Left cardiac atrium (tissue), 4 donors: ENCODE results near the gene ACY1. TPM values are rescaled to one million over a fixed set of nuclear protein-coding genes. Genes with fewer than 3 reads are reported as not detected.
A peak's percentile ranks its signal among the peaks of the same experiment; 100 is the strongest.

Source experiments
- ATAC-seq, 2 donors: fragments of 200-7000 bp; cut with Tn5 transposase; one replicate each; pipeline ENCODE4 v1.9.1; 2020; ENCODE audit warnings: mild to moderate bottlenecking in 2 of 2, moderate library complexity in 2 of 2
- DNase-seq: peaks from one replicate; pipeline ENCODE4 v3.0.0-alpha.2; 2020
- intact Hi-C, 2 donors: fragments of 100-400 bp; cut with DNase I; formaldehyde crosslinking; loops; one replicate each; pipeline versions ENCODE4 v1.14.1 to v1.15.1; 2022 to 2023
- long read RNA-seq: library from polyadenylated mRNA; unstranded; transcript quantifications from one replicate; pipeline ENCODE4 v2.0.0, GENCODE V29; 2021
- total RNA-seq, 2 donors: library from RNA; stranded (reverse); fragmentation: NEBNext Ultra II Directional; extraction: Animal tissue kit (Norgen Biotek cat#: 25700); gene quantifications; one replicate each; pipeline ENCODE4 v1.2.1, GENCODE V29; 2021
- donor health status: DM: no; HTN: yes; CAD: no.
- donor health status: DM: no; HTN: yes; CAD: no; lungs with severe emphysema.
- donor health status: DM: yes; HTN: yes; CAD: no.
- donor health status: Dilated cardiomyopathy.

The ACY1 gene
- total RNA-seq = 10 to 100 TPM; 21.8 to 24.8 TPM
- long read RNA-seq, transcript ACY1-215 (15 exons, 1,684 nt) = major isoform, 31 of 35 reads
- long read RNA-seq, partial matches to known transcripts = 1 of 35 reads
- long read RNA-seq, other reads (novel, unspliced or antisense) = 0 of 35 reads

- intact Hi-C loops = no loop called here
- ATAC-seq (peak; percentile 94 to 96), DNase-seq (peak; percentile 93)
Observed at GRCh38 chr3:51982838-51983577, at the start of gene ACY1. Gene ACY1, plus strand, starts transcription at chr3:51983535. Its CDS starts 530 bp downstream, at chr3:51984065.

- intact Hi-C loops = no loop called here
- ATAC-seq = no peak
- no peak for DNase-seq
Observed at GRCh38 chr3:51934139-51934850, 49.0 kb upstream of the ACY1 start.

- ATAC-seq (no peak), DNase-seq (no peak)
- intact Hi-C loops = no loop called here
Observed at GRCh38 chr3:51934991-51935885, 48.1 kb upstream of the ACY1 start.

- ATAC-seq = no peak
- no peak for DNase-seq
- intact Hi-C loops = no loop called here
Observed at GRCh38 chr3:51935886-51936755, 47.2 kb upstream of the ACY1 start.

GRCh38 chr3:51937014-51937413 is 46.3 kb upstream of the ACY1 start:
- intact Hi-C loops = no loop called here
- no peak for ATAC-seq

GRCh38 chr3:51937611-51938450 is 45.5 kb upstream of the ACY1 start:
- DNase-seq (no peak), ATAC-seq (no peak)
- intact Hi-C loops = no loop called here

More at GRCh38 chr3:51937014-51937413, 46.3 kb upstream of the ACY1 start:
- no peak for DNase-seq

- ATAC-seq = no peak
- intact Hi-C loops = no loop called here
- no peak for DNase-seq
Observed at GRCh38 chr3:51938780-51939425, 44.4 kb upstream of the ACY1 start.

GRCh38 chr3:51940648-51941462 is 42.5 kb upstream of the ACY1 start:
- DNase-seq (no peak), ATAC-seq (no peak)
- intact Hi-C loops = no loop called here

GRCh38 chr3:51941463-51941797 is 41.9 kb upstream of the ACY1 start:
- peak in 1 of 2 donors; percentile 0 for ATAC-seq
- DNase-seq = no peak
- intact Hi-C loops = no loop called here

GRCh38 chr3:51941798-51942602 is 41.3 kb upstream of the ACY1 start, which contains the start of the genes PARP3 and RRP9:
Gene PARP3, plus strand, starts transcription at chr3:51942363. Its CDS starts 993 bp downstream, at chr3:51943356.
Gene RRP9, minus strand, starts transcription at chr3:51941904. Its CDS starts 37 bp downstream, at chr3:51941867.
- DNase-seq = peak; percentile 100
- peak; percentile 95 to 96 for ATAC-seq
- intact Hi-C loops = loop anchor here in 1 of 2 donors (2.0 kb wide), 1 partner anchor 33 kb away; the partner anchor contains the start of genes ABHD14A and ABHD14B

- intact Hi-C loops = loop anchor here in 1 of 2 donors (2.0 kb wide), 1 partner anchor 32 kb away; the partner anchor contains the start of genes ABHD14A and ABHD14B
- ATAC-seq = peak; percentile 27 to 40
- peak; percentile 72 for DNase-seq
Observed at GRCh38 chr3:51942603-51943450, 40.5 kb upstream of the ACY1 start.

GRCh38 chr3:51943451-51944391 is 39.6 kb upstream of the ACY1 start:
- no peak for ATAC-seq
- intact Hi-C loops = loop anchor here in 1 of 2 donors (2.0 kb wide), 1 partner anchor 31 kb away; the partner anchor contains the start of genes ABHD14A and ABHD14B
- no peak for DNase-seq

GRCh38 chr3:51944451-51945021 is 38.8 kb upstream of the ACY1 start:
- DNase-seq = no peak
- ATAC-seq = no peak
- intact Hi-C loops = no loop called here
